ENCODE data around the gene CDR2L. TPM values are rescaled to one million over a fixed set of nuclear protein-coding genes. Genes with fewer than 3 reads are reported as not detected.

CDR2L gene
- total and polyA plus RNA-seq, 3 donors from 2014 or later: 16.6 to 39.6 (median 39.5) TPM

GRCh38 chr17:75033346-75034235 lies 46.2 kb downstream of the CDR2L start:
- 1% methylated on average over 24 to 36 of the region's 36 CpGs for WGBS, 2 donors
- H3K27ac ChIP-seq: peak overlapping the region; percentile 75 to 95
- TF ChIP-seq CTCF (IDR thresholded peaks at IDR 0.05) (no peak), POLR2A (IDR thresholded peaks at IDR 0.05) (no peak)
- intact Hi-C loops (cut with DNase I; ENCODE audit: low total_unique reads): no loop called here
- peak; percentile 96 for DNase-seq
- no peaks in the 10 kb centered on the region for H3K36me3 ChIP-seq (ENCODE audit: low read depth, missing control alignments)
- peaks cover 20% of the 10 kb centered on the region for H3K4me1 ChIP-seq
- H3K27me3 ChIP-seq: no peaks in the 10 kb centered on the region
- peak overlapping the region; percentile 71 to 72 for H3K4me3 ChIP-seq
- no peaks in the 10 kb centered on the region for H3K9me3 ChIP-seq

GRCh38 chr17:75034236-75034908 lies 46.9 kb downstream of the CDR2L start:
- H3K27me3 ChIP-seq: no peaks in the 10 kb centered on the region
- H3K4me3 ChIP-seq: peak overlapping the region; percentile 71 to 72
- intact Hi-C loops (cut with DNase I; ENCODE audit: low total_unique reads): no loop called here
- no peaks in the 10 kb centered on the region for H3K36me3 ChIP-seq (ENCODE audit: low read depth, missing control alignments)
- H3K27ac ChIP-seq: peak overlapping the region; percentile 75 to 95
- no peak for TF ChIP-seq POLR2A (IDR thresholded peaks at IDR 0.05)
- 1% methylated on average over 25 to 41 of the region's 43 CpGs for WGBS, 2 donors
- H3K4me1 ChIP-seq: peaks cover 20% of the 10 kb centered on the region
- no peaks in the 10 kb centered on the region for H3K9me3 ChIP-seq
- DNase-seq: peak; percentile 93

GRCh38 chr17:75036643-75037268 lies 49.3 kb downstream of the CDR2L start:
- Histone ChIP-seq H3K36me3 (ENCODE audit: low read depth, missing control alignments) (no peaks in the 10 kb centered on the region), H3K9me3 (no peaks in the 10 kb centered on the region), H3K4me1 (peaks cover 20% of the 10 kb centered on the region), H3K27ac (peak overlapping the region; percentile 4 to 95), H3K4me3 (peak overlapping the region in 1 of 2 donors; percentile 71), H3K27me3 (no peaks in the 10 kb centered on the region)
- intact Hi-C loops (cut with DNase I; ENCODE audit: low total_unique reads): no loop called here
- DNase-seq: peak; percentile 84
- TF ChIP-seq POLR2A (IDR thresholded peaks at IDR 0.05) (no peak), CTCF (IDR thresholded peaks at IDR 0.05) (no peak)
- 40 to 56% methylated on average over 23 to 27 of the region's 27 CpGs for WGBS, 2 donors

GRCh38 chr17:75039238-75039637 lies 51.8 kb downstream of the CDR2L start:
- 85 to 90% methylated on average over 5 of the region's 5 CpGs for WGBS, 2 donors
- TF ChIP-seq POLR2A (IDR thresholded peaks at IDR 0.05) (no peak), CTCF (IDR thresholded peaks at IDR 0.05) (no peak)
- Histone ChIP-seq H3K27ac (no peak overlapping the region), H3K36me3 (ENCODE audit: low read depth, missing control alignments) (no peaks in the 10 kb centered on the region), H3K4me1 (peaks cover 5% of the 10 kb centered on the region), H3K27me3 (no peaks in the 10 kb centered on the region), H3K4me3 (no peak overlapping the region), H3K9me3 (no peaks in the 10 kb centered on the region)
- DNase-seq: no peak
- intact Hi-C loops (cut with DNase I; ENCODE audit: low total_unique reads): no loop called here
